C4-2B (cell line): Measurements from ENCODE around the gene NCOA4.
"Not testable (repeated sequence)": the region's sequence is repeated elsewhere in the genome, so short reads cannot be mapped to it uniquely, and the experiment has no call there.

Source experiments
- CTCF ChIP-seq: fragments of 450-650 bp; conservative IDR thresholded peaks from 2 replicates; pipeline ENCODE4 v1.5.1; 2017; ENCODE audit warnings: mild to moderate bottlenecking
- ZFX ChIP-seq: fragments of 450-650 bp; IDR thresholded peaks from 2 replicates; pipeline ENCODE4 v1.6.1; 2017

DNA sequence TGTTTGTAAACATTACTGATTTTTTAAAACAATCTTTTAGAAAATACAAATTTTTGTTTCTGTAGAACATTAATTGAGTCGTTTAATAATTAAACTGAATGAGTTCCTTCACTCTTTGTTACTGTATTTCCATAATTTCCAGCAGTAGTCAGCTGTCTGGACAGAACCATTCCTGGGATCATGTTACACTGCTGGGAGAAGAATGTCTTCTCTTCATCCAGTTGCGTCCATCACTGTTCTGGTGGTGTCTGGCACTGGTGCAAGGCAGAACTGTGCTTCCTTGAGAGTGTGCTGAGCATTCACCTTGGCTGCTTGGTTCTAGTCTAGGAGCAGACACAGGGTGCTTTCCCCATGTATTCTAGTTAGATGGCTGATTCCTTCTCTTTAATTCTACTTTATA lies 46.0 kb downstream of the NCOA4 start:
- TF ChIP-seq CTCF, ZFX: not testable (repeated sequence)
